GF-D8 (cell line): Measurements from ENCODE around the gene TBC1D20.
A peak's percentile ranks its signal among the peaks of the same experiment; 100 is the strongest.
"Not testable (repeated sequence)": the region's sequence is repeated elsewhere in the genome, so short reads cannot be mapped to it uniquely, and the experiment has no call there.

ENCODE experiments used
- DNase-seq: peaks from one replicate; lab custom pipeline; 2025; lab: John Stamatoyannopoulos, UW

The TBC1D20 gene

DNA sequence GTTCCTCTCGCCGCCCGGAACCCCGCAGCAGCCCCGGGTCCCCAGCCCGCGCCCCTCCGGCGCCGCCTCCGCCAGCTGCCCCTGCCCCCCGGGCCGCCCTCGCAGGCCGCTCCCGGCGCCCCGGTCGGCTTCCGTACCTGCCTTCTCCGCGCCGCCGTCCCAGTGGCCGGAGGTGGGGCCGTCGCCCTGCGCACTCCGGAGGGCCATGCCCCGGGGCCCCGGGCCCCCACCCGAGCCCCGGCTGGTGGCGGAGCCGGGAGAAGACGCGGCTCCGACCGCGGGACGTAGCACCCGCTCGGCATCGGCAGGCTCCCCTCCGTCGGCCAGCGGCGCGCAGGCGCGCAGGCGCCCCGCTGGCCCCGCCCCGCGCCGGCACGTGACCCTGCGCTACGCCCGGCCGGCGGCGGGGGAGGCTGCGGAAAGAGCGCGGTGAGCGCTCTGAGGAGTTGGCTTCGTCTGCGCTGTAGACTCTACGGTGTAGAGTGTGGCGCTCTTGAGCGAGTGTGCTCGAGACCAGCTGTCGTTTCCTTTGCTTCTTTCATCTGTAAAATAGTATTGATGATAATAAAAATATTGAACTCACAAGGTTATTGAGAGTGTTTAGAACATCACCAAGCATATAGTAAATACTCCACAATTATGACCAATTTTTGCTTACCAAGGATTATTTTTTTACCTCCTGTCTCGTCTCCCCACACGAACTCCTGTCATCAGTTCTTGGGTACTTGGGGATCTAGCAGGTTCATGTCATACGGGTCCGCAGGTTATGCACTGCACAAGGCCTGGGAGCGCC, at the start of gene TBC1D20:
Gene TBC1D20, minus strand, starts transcription at position 335 of the 793 bp plus-strand sequence. Its CDS starts 128 bp downstream, at position 207.
- peak; percentile 63 for DNase-seq

- DNase-seq = not testable (repeated sequence)
Measured at GRCh38 chr20:510328-511057, 48.2 kb upstream of the TBC1D20 start.

GRCh38 chr20:508364-508787, 46.0 kb upstream of the TBC1D20 start:
- not testable (repeated sequence) for DNase-seq

DNA sequence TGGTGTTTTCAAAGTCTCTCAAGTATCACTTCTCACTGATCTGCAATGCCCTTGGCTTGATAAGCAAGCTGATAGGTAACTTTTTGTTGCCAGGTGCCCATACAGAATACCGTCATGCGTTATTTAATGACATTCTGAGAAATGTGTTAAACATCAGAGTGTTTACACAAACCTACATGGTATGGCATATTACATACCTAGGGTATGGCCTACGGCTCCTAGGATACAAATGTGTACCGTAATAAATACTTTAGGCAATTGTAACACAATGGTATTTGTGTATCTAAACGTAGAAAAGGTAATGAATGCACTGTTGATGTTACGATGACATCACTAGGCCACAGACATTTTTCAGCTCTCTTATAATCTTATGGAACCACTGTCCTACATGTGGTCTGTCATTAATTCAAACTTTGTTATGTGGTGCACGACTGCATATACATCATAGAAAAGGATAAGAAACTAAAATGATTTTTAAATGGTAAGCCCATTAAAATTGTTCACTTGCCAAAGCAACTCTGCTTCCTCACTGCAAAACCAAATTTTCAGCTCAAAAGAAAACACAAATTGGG, 45.5 kb upstream of the TBC1D20 start:
- no peak for DNase-seq

DNA sequence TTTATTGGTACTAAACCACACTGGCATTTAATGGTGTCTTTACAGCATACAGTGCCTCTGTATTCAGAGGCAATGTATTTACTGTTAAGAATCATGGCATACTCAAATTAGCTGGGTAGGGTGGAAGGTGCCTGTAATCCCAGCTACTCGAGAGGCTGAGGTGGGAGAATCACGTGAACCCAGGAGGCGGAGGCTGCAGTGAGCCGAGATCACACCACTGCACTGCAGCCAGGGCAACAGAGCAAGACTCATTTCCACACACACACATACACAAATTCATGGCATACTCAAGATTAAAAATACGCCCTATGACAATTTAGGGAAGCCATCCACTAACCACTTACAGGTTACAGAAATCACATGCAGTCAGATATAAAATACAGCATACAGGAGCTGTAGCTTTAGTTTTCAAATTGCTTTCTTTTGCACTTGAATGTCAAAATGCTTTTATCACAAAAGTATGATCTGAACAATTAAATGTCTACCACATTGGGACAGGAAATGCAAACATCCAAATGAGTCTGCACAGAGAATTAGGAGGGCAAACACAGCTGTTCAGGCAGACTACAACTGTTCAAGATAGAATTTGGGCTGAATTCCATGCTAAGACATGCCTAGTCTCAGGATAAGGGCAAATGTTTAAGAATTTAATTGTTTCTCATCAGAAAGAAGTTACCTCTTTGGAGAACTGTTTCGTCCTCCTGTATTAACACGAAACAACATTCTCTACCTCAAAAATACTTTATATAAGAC, 44.8 kb upstream of the TBC1D20 start:
- DNase-seq = no peak

DNA sequence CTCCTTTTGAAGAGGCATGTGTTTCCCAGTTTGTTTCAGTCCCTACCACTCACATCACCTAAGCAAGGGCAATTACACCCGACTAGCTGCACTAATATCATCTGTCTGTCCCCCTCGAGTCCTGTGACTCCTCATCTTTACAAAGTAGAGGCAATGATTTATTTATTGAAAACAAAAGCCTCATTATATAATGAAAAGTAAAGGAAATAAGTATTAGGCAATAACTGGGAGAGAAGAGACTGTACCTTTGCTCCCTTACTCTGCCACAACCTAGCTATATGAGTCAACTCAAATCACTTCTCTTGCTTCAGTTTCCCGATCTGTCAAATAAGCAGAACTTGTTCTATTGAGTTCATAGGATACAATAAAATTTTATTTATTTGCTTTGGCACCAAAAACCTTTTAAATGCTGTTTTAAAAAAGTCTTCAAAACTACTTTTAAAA, 42.3 kb upstream of the TBC1D20 start:
- DNase-seq = no peak

- DNase-seq = no peak
Measured at GRCh38 chr20:503048-503737, 40.9 kb upstream of the TBC1D20 start.

DNA sequence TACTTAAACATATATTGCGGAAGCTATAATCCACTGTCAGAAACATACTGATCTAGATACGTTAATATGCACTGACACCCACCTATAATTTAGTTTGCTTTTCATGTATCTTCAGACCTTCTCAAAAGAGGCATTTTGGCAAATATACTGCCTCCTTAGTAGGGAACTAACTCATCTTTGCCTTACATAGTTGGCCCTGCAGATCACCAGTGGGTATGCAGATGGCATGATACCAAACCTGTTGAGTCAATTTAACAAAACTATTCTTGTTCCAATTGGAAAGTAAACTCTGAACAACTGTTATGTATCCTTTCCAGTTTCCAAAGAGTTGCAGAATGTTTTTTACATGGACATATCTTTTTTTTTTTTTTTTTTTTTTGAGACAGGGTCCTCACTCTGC, 35.6 kb upstream of the TBC1D20 start:
- no peak for DNase-seq

- DNase-seq = no peak
Measured at GRCh38 chr20:496126-496696, 33.9 kb upstream of the TBC1D20 start.

GRCh38 chr20:492159-492558, 29.8 kb upstream of the TBC1D20 start:
- no peak for DNase-seq

DNA sequence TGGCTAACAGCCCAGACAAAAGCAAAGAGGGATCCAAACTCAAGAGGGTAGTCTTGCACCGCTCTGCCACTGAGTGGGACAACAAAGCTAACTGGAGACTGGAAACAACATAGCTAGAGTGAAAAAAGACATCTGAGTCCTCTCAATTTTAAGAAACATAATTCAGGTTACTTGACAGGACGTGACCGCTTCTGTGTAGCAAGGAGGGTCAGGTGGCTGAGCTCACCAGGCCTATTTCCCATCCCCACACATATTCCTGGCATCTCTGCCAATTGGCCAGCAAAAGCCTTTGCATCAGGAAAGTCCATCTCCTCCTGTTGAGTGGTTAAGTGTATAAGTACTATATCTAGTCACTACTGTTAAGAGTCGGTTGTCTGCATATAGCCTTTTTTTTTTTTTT, 25.3 kb upstream of the TBC1D20 start:
- DNase-seq = no peak

GRCh38 chr20:483815-484644, 21.7 kb upstream of the TBC1D20 start:
- no peak for DNase-seq

DNA sequence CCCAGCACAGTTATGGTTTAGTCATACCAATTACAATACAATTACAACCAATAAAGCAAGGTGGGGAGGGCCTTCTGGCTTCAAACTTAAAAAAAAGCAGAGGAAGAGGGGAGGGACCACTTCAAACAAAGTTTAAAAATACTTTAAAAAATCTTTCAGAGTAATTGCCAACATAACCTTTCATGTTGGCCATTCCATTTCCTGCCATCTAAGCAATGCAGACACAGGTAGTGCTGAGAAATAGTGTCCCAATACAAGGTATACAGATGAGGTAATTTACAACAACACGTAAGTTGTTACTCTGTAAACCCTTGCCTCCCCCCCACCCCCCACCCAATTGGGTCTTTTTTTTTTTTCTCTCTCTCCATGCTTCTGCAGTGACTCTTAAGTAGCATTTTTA, 18.8 kb upstream of the TBC1D20 start:
- no peak for DNase-seq

- DNase-seq = no peak
Measured at GRCh38 chr20:480044-480443, 17.7 kb upstream of the TBC1D20 start.

GRCh38 chr20:479487-479886, 17.2 kb upstream of the TBC1D20 start:
- no peak for DNase-seq

DNA sequence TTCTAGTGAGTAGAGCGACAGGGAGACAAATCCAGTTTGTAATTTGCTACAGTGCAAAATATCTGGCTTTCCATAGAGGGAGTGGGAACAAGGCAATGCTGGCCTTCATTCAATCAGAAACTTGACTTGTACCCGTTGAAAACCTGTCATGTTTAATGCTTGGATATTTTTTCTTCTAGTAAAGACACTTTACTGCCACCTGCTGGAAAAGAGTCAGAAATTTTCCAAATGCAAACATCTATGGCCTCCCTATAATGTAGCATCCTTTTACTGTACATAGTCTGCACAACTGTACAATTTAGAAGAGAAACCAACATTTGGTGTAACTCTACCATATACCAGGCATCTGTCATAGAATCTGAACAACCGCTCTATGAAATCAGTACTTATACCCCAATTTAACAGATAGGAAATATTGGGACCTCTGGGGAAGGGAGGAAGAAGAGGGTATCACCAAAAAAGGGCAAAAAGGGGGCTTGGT, 16.7 kb upstream of the TBC1D20 start:
- peak; percentile 25 for DNase-seq

DNA sequence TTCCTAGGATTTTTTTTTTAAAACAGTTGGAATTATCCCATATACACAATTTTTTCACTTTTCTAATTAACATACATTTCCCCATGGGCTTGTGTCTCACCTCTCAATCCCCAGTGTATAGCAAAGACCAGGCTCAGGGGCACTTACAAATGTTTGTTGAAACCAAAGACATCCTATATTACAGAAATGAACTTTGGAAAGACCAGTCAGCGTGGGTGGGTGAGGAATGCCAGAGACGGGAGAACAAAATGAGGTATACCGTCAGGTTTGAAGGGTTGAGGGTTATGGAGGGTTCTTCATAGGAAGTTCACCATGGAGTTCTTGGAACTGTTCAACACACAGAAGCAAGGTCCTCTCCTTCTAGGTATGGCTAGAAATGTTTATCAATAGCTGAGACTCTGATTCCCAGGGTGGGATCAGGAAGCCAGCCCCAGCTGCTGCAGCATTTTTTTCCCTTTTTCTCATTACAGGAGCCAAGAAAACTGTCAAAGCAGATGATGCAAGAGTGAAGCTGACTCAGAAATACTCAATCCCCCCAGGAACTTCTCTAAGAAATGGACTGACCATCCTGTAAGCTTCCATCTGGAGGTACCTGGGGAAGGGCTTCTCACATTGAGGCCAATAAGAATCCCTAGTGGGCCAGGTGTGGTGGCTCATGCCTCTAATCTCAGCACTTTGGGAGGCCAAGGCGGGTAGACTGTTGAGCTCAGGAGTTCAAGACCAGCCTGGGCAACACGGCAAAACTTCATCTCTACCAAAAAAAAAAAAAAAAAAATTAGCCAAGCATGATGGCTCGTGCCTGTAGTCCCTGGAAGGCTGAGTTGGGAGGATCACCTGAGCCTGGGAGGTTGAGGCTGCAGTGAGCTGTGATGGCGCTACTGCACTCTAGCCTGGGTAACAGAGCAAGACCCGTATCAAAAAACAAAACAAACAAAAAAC, 15.9 kb upstream of the TBC1D20 start:
- DNase-seq = no peak

- DNase-seq = not testable (repeated sequence)
Measured at GRCh38 chr20:476561-477249, 14.4 kb upstream of the TBC1D20 start.
